HepG2 (cell line): Measurements from ENCODE around the gene PDILT. TPM values are rescaled to one million over a fixed set of nuclear protein-coding genes. Genes with fewer than 3 reads are reported as not detected.

ENCODE experiments used
- ARNT ChIP-seq: fragments of 450-650 bp; IDR thresholded peaks from 2 replicates; pipeline ENCODE4 v1.6.1; 2017
- CBFB ChIP-seq: sonication (generic); formaldehyde crosslinking; IDR thresholded peaks from 2 replicates; pipeline ENCODE4 v1.4.0; 2020; ENCODE audit warnings: missing genetic modification reagents
- DBP ChIP-seq: sonication (generic); formaldehyde crosslinking; IDR thresholded peaks from 2 replicates; pipeline ENCODE4 v1.4.0; 2020; ENCODE audit warnings: missing genetic modification reagents; ENCODE audit errors: not compliant biosample characterization
- DNMT1 ChIP-seq: sonication (generic); formaldehyde crosslinking; IDR thresholded peaks from 2 replicates; pipeline ENCODE4 v1.5.1; 2020; ENCODE audit warnings: mild to moderate bottlenecking, missing genetic modification reagents
- ELF3 ChIP-seq: IDR thresholded peaks from 2 replicates; pipeline ENCODE4 v1.6.1; 2016; ENCODE audit warnings: missing genetic modification reagents, missing compliant biosample characterization
- IKZF1 ChIP-seq: fragments of 450-650 bp; IDR thresholded peaks from 2 replicates; pipeline ENCODE4 v1.7.1; 2016
- KDM6A ChIP-seq: IDR thresholded peaks from 2 replicates; pipeline ENCODE4 v1.6.1; 2016; ENCODE audit warnings: low read depth
- KLF6 ChIP-seq: IDR thresholded peaks from 2 replicates; pipeline ENCODE4 v1.8.0; 2016; ENCODE audit warnings: missing biosample characterization, missing genetic modification reagents
- MXD3 ChIP-seq: IDR thresholded peaks from 2 replicates; pipeline ENCODE4 v1.6.1; 2016; ENCODE audit warnings: mild to moderate bottlenecking, missing biosample characterization, missing genetic modification reagents
- NCOA1 ChIP-seq: sonication (generic); formaldehyde crosslinking; IDR thresholded peaks from 2 replicates; pipeline ENCODE4 v1.9.0; 2021; ENCODE audit warnings: missing genetic modification reagents
- POGK ChIP-seq: sonication (generic); formaldehyde crosslinking; conservative IDR thresholded peaks from 2 replicates; pipeline ENCODE4 v1.8.0; 2022; ENCODE audit warnings: mild to moderate bottlenecking, moderate library complexity, missing genetic modification reagents
- SCMH1 ChIP-seq: sonication (generic); formaldehyde crosslinking; IDR thresholded peaks from 2 replicates; pipeline ENCODE4 v1.9.0; 2021; ENCODE audit warnings: missing genetic modification reagents, mild to moderate bottlenecking, borderline replicate concordance
- SP5 ChIP-seq: IDR thresholded peaks from 2 replicates; pipeline ENCODE4 v1.6.1; 2016; ENCODE audit warnings: low read depth, borderline replicate concordance
- SRSF9 ChIP-seq: fragments of 200-400 bp; formaldehyde crosslinking; IDR thresholded peaks from 2 replicates; pipeline ENCODE4 v1.6.1; 2018; ENCODE audit warnings: borderline replicate concordance, mild to moderate bottlenecking, low read depth, low read length; ENCODE audit not compliant: insufficient read depth, poor library complexity, severe bottlenecking
- TAF1 ChIP-seq: sonication (generic); formaldehyde crosslinking; IDR thresholded peaks from 2 replicates; pipeline ENCODE4 v1.4.0; 2020; ENCODE audit warnings: missing genetic modification reagents
- TBL1XR1 ChIP-seq: fragments of 150-350 bp; IDR thresholded peaks from 2 replicates; pipeline ENCODE4 v1.6.1; 2014; ENCODE audit warnings: borderline replicate concordance, low read length; ENCODE audit not compliant: partially characterized antibody
- TEAD2 ChIP-seq: sonication (generic); formaldehyde crosslinking; IDR thresholded peaks from 2 replicates; pipeline ENCODE4 v1.9.0; 2021; ENCODE audit warnings: missing genetic modification reagents
- TP53 ChIP-seq: sonication (generic); formaldehyde crosslinking; conservative IDR thresholded peaks from 2 replicates; pipeline ENCODE4 v1.4.0; 2020; ENCODE audit warnings: missing genetic modification reagents
- ZNF124 ChIP-seq: sonication (generic); formaldehyde crosslinking; IDR thresholded peaks from 2 replicates; pipeline ENCODE4 v1.4.0; 2020; ENCODE audit warnings: missing genetic modification reagents
- ZNF558 ChIP-seq: sonication (generic); formaldehyde crosslinking; IDR thresholded peaks from 2 replicates; pipeline ENCODE4 v1.9.0; 2022; ENCODE audit warnings: mild to moderate bottlenecking, missing genetic modification reagents, borderline replicate concordance
- ZNF563 ChIP-seq: sonication (generic); formaldehyde crosslinking; IDR thresholded peaks from 2 replicates; pipeline ENCODE4 v1.8.0; 2022; ENCODE audit warnings: mild to moderate bottlenecking, moderate library complexity, missing genetic modification reagents
- ZNF576 ChIP-seq: sonication (generic); formaldehyde crosslinking; IDR thresholded peaks from 2 replicates; pipeline ENCODE4 v1.4.0; 2020; ENCODE audit warnings: mild to moderate bottlenecking, missing genetic modification reagents
- ZNF660 ChIP-seq: sonication (generic); formaldehyde crosslinking; IDR thresholded peaks from 2 replicates; pipeline ENCODE4 v1.5.1; 2020; ENCODE audit warnings: mild to moderate bottlenecking, low read depth, missing genetic modification reagents, borderline replicate concordance
- ZNF788 ChIP-seq: sonication (generic); formaldehyde crosslinking; IDR thresholded peaks from 2 replicates; pipeline ENCODE4 v1.5.0; 2020; ENCODE audit warnings: mild to moderate bottlenecking, missing genetic modification reagents, borderline replicate concordance
- polyA plus RNA-seq, 8 experiments: library from polyadenylated mRNA; depleted of rRNA in 3 of 8; stranded (reverse) in 7 of 8; unstranded in 1 of 8; fragments of >200 nt; fragmentation: Illumina TruSeq in 4 of 8; extraction: Trizol in 4 of 8; gene quantifications; 2 replicates each; pipeline versions ENCODE4 v1.2.1 to v1.2.3, GENCODE V29; 2011 to 2016; ENCODE audit warnings: low read depth in 4 of 8, missing spikeins in 1 of 8, mixed read lengths in 1 of 8; ENCODE audit not compliant: insufficient read depth in 1 of 8
- total RNA-seq, 5 experiments: library from RNA; depleted of rRNA; stranded (reverse); fragments of >200 nt; fragmentation: Illumina TruSeq; extraction: Trizol; gene quantifications; 2 replicates each; pipeline ENCODE4 v1.2.3, GENCODE V29; 2016; ENCODE audit warnings: low read depth in 1 of 5

PDILT gene
- total and polyA plus RNA-seq, 2 of the 13 experiments (the other 11 are each of a cell fraction or from before 2014, with no cell fraction given): not detected

GRCh38 chr16:20385844-20386832 lies 18.4 kb downstream of the PDILT start (continued):
- TF ChIP-seq POGK (CRISPR knock-in tag) (peak; percentile 78), SRSF9 (no peak), ZNF576 (CRISPR knock-in tag) (0 out of 2 replicates have a peak, but pooled peaks have one; percentile 27), KDM6A (peak; percentile 68), ZNF660 (no peak), KLF6 (CRISPR knock-in tag) (no peak), ARNT (no peak), NCOA1 (CRISPR knock-in tag) (peak; percentile 65; the same call in 1 of the 2 replicates), TP53 (0 out of 2 replicates have a peak, but pooled peaks have one; percentile 29), ZNF788 (no peak; the same call in 1 of the 2 replicates), DNMT1 (CRISPR knock-in tag) (no peak), SP5 (CRISPR knock-in tag) (no peak), CBFB (CRISPR knock-in tag) (no peak), TEAD2 (CRISPR knock-in tag) (no peak), ZNF124 (CRISPR knock-in tag) (no peak), TAF1 (no peak), ZNF563 (CRISPR knock-in tag) (peak; percentile 52; the same call in 1 of the 2 replicates), ZNF558 (no peak), TBL1XR1 (peak; percentile 34), DBP (CRISPR knock-in tag) (no peak), IKZF1 (no peak), ELF3 (no peak; the same call in 1 of the 2 replicates), SCMH1 (CRISPR knock-in tag) (no peak), MXD3 (CRISPR knock-in tag) (peak; percentile 23; the same call in 1 of the 2 replicates)
